Hematopoietic multipotent progenitor cell treated with erythropoietin and hydrocortisone succinate and interleukin-3 and kit ligand, for 8 days (in vitro differentiated cells): Measurements from ENCODE around the gene ADGRF5.
"Not testable (repeated sequence)": the region's sequence is repeated elsewhere in the genome, so short reads cannot be mapped to it uniquely, and the experiment has no call there.

Experiments
- DNase-seq: peaks from one replicate; pipeline ENCODE4 v3.0.0-alpha.2; 2015

Gene ADGRF5

GRCh38 chr6:46893648-46894047 lies 28.1 kb downstream of the ADGRF5 start:
- DNase-seq, result no peak

- DNase-seq, result no peak
Observed at GRCh38 chr6:46891252-46891795, 30.4 kb downstream of the ADGRF5 start.

GRCh38 chr6:46888578-46888977 lies 33.2 kb downstream of the ADGRF5 start:
- DNase-seq, result no peak

- no peak for DNase-seq
Observed at GRCh38 chr6:46888031-46888430, 33.7 kb downstream of the ADGRF5 start.

- no peak for DNase-seq
Observed at GRCh38 chr6:46882645-46883044, 39.1 kb downstream of the ADGRF5 start.

- no peak for DNase-seq
Observed at GRCh38 chr6:46879003-46879402, 42.7 kb downstream of the ADGRF5 start.

- no peak for DNase-seq
Observed at GRCh38 chr6:46876126-46876525, 45.6 kb downstream of the ADGRF5 start.

- no peak for DNase-seq
Observed at GRCh38 chr6:46867411-46867810, 54.3 kb downstream of the ADGRF5 start.

GRCh38 chr6:46865221-46865620 lies 56.5 kb downstream of the ADGRF5 start:
- DNase-seq, result no peak

- no peak for DNase-seq
Observed at GRCh38 chr6:46863791-46864190, 57.9 kb downstream of the ADGRF5 start.

- DNase-seq, result no peak
Observed at GRCh38 chr6:46862381-46862780, 59.4 kb downstream of the ADGRF5 start.

- peak; percentile 25 for DNase-seq
Observed at GRCh38 chr6:46855966-46856365, 65.8 kb downstream of the ADGRF5 start.

- not testable (repeated sequence) for DNase-seq
Observed at GRCh38 chr6:46851576-46851975, 70.2 kb downstream of the ADGRF5 start.

GRCh38 chr6:46850792-46851191 lies 70.9 kb downstream of the ADGRF5 start:
- no peak for DNase-seq

- DNase-seq, result no peak
Observed at GRCh38 chr6:46849361-46849690, 72.4 kb downstream of the ADGRF5 start.

GRCh38 chr6:46848684-46849360 lies 72.9 kb downstream of the ADGRF5 start:
- DNase-seq, result peak; percentile 71

GRCh38 chr6:46845126-46845525 lies 76.6 kb downstream of the ADGRF5 start:
- DNase-seq, result no peak

GRCh38 chr6:46842252-46842846 lies 79.4 kb downstream of the ADGRF5 start:
- not testable (repeated sequence) for DNase-seq

GRCh38 chr6:46838033-46838432 lies 83.7 kb downstream of the ADGRF5 start:
- DNase-seq, result no peak

GRCh38 chr6:46834991-46835390 lies 86.7 kb downstream of the ADGRF5 start:
- DNase-seq, result not testable (repeated sequence)

- DNase-seq, result not testable (repeated sequence)
Observed at GRCh38 chr6:46834257-46834916, 87.4 kb downstream of the ADGRF5 start.

GRCh38 chr6:46832816-46833215 lies 88.9 kb downstream of the ADGRF5 start:
- DNase-seq, result no peak

- no peak for DNase-seq
Observed at GRCh38 chr6:46828939-46829338, 92.8 kb downstream of the ADGRF5 start.

- DNase-seq, result no peak
Observed at GRCh38 chr6:46821458-46821881, 100.3 kb downstream of the ADGRF5 start.
